Adipocyte (in vitro differentiated cells): ENCODE measurements around the gene IP6K3.
A peak's percentile ranks its signal among the peaks of the same experiment; 100 is the strongest.

ENCODE experiments used
- DNase-seq: peaks from one replicate; pipeline ENCODE4 v3.0.0-alpha.2; 2015; ENCODE audit warnings: low read depth
- H3K27me3 ChIP-seq: replicated peaks from 2 replicates; pipeline ENCODE4 v1.7.0; 2013; ENCODE audit warnings: mild to moderate bottlenecking, low read length, moderate library complexity; ENCODE audit not compliant: control insufficient read depth, insufficient read depth
- H3K36me3 ChIP-seq: 2 replicates; pipeline ENCODE4 v1.7.0; 2013; ENCODE audit warnings: low read length, mild to moderate bottlenecking, moderate library complexity; ENCODE audit not compliant: control insufficient read depth, insufficient read depth, severe bottlenecking
- H3K4me1 ChIP-seq: 2 replicates; pipeline ENCODE4 v1.7.0; 2013; ENCODE audit warnings: mild to moderate bottlenecking, low read length, moderate library complexity; ENCODE audit not compliant: control insufficient read depth, insufficient read depth
- H3K4me3 ChIP-seq: 2 replicates; pipeline ENCODE4 v1.7.0; 2013; ENCODE audit warnings: mild to moderate bottlenecking, low read length, moderate library complexity
- H3K9ac ChIP-seq: 2 replicates; pipeline ENCODE4 v1.7.0; 2013; ENCODE audit warnings: mild to moderate bottlenecking, low read length, moderate library complexity
- H3K9me3 ChIP-seq: 2 replicates; pipeline ENCODE4 v1.7.0; 2013; ENCODE audit warnings: mild to moderate bottlenecking, low read length, moderate library complexity; ENCODE audit not compliant: control insufficient read depth

Gene IP6K3

DNA sequence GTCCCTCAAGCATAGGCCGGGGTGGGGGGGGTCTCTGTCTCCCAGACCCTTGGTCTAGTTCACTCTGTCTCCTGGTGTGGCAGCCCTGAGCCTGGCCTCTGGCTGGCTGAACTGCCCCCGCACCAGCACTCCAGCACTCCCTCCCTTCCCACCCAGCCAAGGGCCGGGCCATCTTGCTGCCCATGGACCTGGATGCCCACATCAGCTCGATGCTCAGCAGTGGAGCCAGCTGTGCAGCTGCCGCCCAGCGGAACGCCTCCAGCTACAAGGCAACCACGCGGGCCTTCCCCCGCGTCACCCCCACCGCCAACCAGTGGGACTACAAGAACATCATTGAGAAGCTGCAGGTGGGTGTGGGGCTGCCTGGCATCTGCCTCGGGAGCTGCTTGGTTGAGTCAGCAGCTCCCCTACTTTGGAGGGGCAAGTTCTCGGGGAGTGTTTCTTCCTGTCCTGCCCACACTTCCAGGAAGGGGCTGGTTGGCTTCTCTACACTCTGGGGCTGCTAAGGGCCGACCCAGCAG, 63.6 kb downstream of the IP6K3 start:
- Histone ChIP-seq H3K27me3 (no peaks in the 10 kb centered on the region), H3K4me1 (peaks cover 8% of the 10 kb centered on the region), H3K9me3 (no peaks in the 10 kb centered on the region), H3K36me3 (peaks cover 51% of the 10 kb centered on the region), H3K4me3 (no peak overlapping the region), H3K9ac (no peak overlapping the region)
- no peak for DNase-seq

DNA sequence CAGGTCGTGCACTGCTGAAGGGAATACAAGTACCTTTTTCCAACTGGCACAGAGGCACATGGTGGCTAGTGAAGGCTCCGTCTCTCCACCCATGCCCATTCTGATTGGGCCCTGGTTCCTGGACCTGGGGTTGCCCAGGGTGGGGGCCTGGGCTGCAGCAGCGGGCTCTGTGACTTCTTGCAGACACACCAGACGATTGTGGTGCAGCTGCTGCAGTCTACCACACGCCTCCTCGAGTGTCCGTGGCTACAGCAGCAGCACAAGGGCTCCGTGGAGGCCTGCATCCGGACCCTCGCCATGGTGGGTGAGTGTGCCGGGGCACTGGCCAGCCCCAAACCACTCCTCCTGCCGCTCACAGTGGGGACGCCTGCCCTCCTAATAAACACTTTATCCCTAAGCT, 64.4 kb downstream of the IP6K3 start:
- Histone ChIP-seq H3K4me3 (no peak overlapping the region), H3K9me3 (no peaks in the 10 kb centered on the region), H3K4me1 (peaks cover 12% of the 10 kb centered on the region), H3K27me3 (no peaks in the 10 kb centered on the region), H3K36me3 (peaks cover 54% of the 10 kb centered on the region), H3K9ac (no peak overlapping the region)
- DNase-seq, result no peak

DNA sequence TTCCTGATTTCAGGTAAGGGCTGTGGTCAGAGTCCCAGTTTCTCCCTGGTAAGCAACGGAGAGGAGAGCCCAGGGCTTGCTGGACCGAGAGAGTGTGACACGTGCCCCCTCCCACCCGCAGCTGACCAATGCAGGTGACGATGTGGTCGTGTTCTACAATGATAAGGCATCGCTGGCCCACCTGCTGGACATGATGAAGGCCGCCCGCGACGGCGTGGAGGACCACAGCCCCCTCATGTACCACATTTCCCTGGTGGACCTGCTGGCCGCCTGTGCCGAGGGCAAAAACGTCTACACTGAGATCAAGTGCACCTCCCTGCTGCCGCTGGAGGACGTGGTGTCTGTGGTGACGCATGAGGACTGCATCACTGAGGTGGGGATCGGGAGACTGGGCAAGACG, 66.9 kb downstream of the IP6K3 start:
- DNase-seq, result no peak
- Histone ChIP-seq H3K9me3 (no peaks in the 10 kb centered on the region), H3K36me3 (peaks cover 40% of the 10 kb centered on the region), H3K27me3 (no peaks in the 10 kb centered on the region), H3K9ac (no peak overlapping the region), H3K4me1 (peaks cover 36% of the 10 kb centered on the region), H3K4me3 (no peak overlapping the region)

DNA sequence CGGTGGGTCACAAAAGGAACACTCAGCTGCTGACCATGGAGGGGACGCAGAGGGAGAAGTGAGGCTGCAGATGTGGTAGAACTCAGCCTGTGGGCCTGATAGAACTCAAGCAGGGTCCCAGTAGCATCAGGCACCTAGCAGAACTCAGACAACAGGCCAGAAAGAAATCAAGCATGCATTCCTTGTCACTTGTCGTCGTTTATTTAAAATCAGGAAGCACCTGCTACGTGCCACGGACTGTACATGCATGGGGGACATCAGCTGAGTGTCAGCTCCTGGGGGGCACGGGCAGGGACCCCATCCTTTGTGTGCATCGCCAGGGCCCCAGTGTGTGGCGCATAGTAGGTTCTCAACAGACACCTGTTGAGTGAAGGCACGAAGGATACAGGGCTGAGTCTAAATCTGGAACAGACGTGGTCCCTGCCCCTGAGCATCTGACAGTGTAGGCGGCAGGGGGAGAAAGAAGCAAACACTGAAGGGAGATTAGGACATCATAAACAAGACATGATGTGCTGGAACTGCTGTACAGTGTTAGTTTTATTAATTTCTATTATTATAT, 67.7 kb downstream of the IP6K3 start:
- Histone ChIP-seq H3K9me3 (no peaks in the 10 kb centered on the region), H3K9ac (no peak overlapping the region), H3K36me3 (peaks cover 33% of the 10 kb centered on the region)

DNA sequence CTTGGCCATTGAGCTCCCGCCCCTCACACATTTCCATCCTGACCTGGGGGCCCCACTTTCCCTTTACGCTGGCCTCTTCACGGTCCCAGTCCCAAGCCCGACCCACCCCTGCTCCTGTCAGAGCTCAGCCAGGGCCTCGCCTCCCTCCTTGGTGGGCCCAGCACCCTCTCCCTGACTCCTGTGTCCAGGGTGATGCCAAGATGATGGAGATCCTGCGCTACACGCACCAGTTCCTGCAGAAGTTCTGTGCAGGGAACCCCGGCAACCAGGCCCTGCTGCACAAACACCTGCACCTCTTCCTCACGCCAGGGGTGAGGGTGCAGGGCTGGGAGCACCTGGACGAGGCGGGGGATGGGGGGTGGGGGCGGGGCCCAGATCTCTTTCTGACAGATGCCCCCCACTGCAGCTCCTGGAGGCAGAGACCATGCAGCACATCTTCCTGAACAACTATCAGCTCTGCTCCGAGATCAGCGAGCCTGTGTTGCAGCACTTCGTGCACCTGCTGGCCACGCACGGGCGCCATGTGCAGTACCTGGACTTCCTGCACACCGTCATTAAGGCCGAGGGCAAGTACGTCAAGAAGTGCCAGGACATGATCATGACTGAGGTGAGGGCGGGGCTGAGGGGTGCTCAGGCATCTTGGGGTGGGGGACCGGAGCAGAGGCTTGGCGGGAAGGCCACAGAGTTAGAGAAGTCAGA, 68.3 kb downstream of the IP6K3 start:
- DNase-seq, result no peak
- no peak overlapping the region for H3K9ac ChIP-seq
- H3K9me3 ChIP-seq, result no peaks in the 10 kb centered on the region

More for the DNA sequence above, 67.7 kb downstream of the IP6K3 start:
- H3K27me3 ChIP-seq, result no peaks in the 10 kb centered on the region
- H3K4me3 ChIP-seq, result no peak overlapping the region
- H3K4me1 ChIP-seq, result peaks cover 42% of the 10 kb centered on the region
- DNase-seq, result no peak

DNA sequence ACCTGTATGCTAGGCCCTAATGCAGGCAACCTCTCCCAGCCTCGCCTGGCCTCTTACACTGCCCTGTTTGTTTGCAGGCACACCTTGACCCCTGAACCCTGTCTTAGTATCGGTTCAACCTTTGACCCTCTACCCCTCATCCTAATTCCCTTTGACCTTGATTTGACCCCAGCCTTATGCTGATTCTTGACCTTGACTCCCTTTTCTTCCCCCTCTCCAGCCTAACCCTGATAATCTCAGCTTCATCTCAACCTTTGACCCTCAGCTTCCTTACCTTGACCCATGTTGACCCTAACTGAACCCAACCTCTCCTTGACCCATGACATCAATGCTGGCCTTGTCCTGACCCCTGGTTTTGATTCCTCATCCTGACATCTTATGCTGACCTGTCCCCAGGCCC, 69.0 kb downstream of the IP6K3 start:
- DNase-seq, result no peak
- no peaks in the 10 kb centered on the region for H3K27me3 ChIP-seq
- H3K4me3 ChIP-seq, result no peak overlapping the region
- H3K9ac ChIP-seq, result no peak overlapping the region
- H3K9me3 ChIP-seq, result no peaks in the 10 kb centered on the region
- peaks cover 28% of the 10 kb centered on the region for H3K36me3 ChIP-seq
- peaks cover 45% of the 10 kb centered on the region for H3K4me1 ChIP-seq

More for the DNA sequence above, 68.3 kb downstream of the IP6K3 start:
- peaks cover 42% of the 10 kb centered on the region for H3K4me1 ChIP-seq
- no peak overlapping the region for H3K4me3 ChIP-seq
- peaks cover 29% of the 10 kb centered on the region for H3K36me3 ChIP-seq
- H3K27me3 ChIP-seq, result no peaks in the 10 kb centered on the region

DNA sequence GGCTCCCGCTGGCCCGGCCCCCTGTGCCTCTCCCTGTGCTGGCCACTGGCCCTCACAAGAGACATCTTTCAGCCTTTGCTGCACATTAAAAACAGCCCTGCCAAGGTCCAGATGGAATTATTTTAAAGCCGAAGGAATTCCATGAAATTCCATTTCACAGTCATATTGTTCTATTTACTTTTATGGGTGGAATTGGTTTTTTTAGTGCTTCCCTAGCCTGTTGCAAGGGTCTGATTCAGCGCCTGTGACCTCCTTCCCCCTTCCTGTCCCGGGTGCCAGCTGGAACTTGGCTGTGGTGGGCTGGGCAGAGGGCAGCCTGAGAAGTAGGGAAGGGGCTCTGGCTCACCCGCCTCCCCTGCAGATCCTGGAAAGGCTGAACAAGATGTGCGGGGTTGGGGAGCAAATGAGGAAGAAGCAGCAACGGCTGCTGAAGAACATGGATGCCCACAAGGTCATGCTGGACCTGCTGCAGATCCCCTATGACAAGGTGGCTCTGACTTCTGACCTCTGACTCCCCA, 69.5 kb downstream of the IP6K3 start:
- no peaks in the 10 kb centered on the region for H3K27me3 ChIP-seq
- H3K9ac ChIP-seq, result peak overlapping the region; percentile 45
- peaks cover 45% of the 10 kb centered on the region for H3K4me1 ChIP-seq
- DNase-seq, result peak; percentile 77
- no peaks in the 10 kb centered on the region for H3K9me3 ChIP-seq
- peaks cover 28% of the 10 kb centered on the region for H3K36me3 ChIP-seq
- no peak overlapping the region for H3K4me3 ChIP-seq

DNA sequence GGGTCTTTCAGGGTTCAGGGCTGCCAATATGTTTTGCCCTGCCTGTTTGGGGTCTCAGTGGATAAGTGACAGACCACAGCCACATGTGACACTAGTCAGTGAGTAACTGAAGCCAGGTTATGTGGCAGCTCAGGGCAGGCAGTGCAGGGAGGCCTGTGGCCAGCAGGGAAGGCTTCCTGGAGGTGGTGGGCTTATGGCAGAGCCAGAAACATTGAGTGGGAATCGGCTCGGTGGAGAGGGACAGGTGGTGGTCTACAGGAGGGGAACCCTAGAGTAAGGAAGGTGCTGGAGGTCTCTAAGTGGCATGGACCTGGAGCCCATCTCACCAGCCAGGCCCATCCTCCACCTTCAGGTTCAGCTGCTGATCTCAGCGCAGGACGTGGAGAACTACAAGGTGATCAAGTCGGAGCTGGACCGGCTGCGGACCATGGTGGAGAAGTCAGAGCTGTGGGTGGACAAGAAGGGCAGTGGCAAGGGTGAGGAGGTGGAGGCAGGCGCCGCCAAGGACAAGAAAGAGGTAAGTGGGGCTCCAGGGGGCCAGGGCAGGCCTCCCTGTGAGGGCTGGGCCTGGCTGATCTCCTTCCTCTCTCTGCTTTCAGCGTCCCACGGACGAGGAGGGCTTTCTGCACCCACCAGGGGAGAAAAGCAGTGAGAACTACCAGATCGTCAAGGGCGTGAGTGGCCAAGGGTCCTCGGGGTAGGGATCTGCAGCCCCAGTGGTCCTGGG, 70.1 kb downstream of the IP6K3 start:
- Histone ChIP-seq H3K27me3 (no peaks in the 10 kb centered on the region), H3K4me3 (no peak overlapping the region), H3K4me1 (peaks cover 45% of the 10 kb centered on the region), H3K9ac (peak overlapping the region; percentile 45), H3K36me3 (peaks cover 27% of the 10 kb centered on the region), H3K9me3 (no peaks in the 10 kb centered on the region)
- DNase-seq, result no peak

DNA sequence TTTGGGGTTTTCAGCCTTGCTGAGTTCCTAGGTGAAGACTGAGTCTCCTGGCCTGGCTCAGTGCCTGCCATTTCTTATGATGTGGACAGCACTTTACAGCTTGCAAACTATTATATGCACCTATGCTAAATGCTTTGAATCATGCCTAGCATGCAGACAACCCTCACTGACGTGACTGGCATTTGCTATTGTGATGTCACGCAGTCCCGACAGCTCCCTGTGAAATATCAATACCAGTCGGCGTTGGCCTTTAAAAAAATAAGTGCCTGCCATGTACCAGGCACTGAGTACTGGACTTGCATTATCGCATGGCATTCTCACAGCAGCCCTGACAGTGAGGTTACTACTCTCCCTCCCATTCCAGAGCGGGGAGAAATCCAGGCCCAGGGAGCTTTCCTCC, 70.7 kb downstream of the IP6K3 start:
- no peak for DNase-seq
- Histone ChIP-seq H3K4me3 (no peak overlapping the region), H3K36me3 (peaks cover 21% of the 10 kb centered on the region), H3K9ac (peak overlapping the region; percentile 45), H3K27me3 (no peaks in the 10 kb centered on the region), H3K9me3 (no peaks in the 10 kb centered on the region), H3K4me1 (peaks cover 45% of the 10 kb centered on the region)

DNA sequence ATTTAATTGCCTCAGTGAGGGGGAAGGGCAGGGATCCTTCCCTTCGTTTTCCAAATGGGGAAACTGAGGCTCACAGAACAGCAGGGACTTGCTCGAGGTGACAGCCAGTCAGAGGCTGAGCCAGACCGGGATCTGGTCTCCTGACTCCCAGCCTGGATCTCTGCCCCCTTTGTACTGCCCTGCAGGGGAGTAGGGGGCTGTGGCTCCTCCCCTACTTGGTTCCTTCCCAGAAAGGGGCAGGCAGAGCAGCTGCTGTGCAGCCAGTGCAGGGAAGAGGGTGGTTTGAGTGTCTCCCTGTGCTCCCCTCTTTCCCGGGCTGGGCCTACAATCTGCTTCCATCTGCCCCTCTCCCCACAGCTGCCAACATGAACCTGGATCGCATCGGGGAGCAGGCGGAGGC, 72.9 kb downstream of the IP6K3 start:
- Histone ChIP-seq H3K4me3 (no peak overlapping the region), H3K4me1 (peaks cover 45% of the 10 kb centered on the region), H3K9ac (peak overlapping the region; percentile 6), H3K27me3 (no peaks in the 10 kb centered on the region), H3K36me3 (peaks cover 10% of the 10 kb centered on the region), H3K9me3 (no peaks in the 10 kb centered on the region)
- DNase-seq, result no peak

DNA sequence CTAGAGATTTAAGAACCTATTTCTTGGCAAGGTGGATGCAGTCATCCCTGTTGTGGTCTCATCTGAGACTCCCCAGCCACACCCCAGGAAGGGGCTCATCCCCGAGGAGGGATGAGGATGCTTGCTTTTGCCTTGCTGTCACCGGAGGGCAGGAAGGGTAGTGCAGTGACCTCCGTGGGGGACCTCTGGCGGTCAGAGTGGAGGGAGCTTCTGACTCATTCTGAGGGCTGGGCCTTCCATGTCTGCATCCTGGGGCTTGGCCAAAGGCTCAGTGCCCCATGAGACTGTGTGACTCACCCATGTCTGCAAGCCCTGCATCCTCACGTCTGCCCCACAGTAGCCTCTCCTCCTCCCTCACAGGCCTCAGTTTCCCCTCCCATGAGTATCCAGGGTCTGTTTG, 73.9 kb downstream of the IP6K3 start:
- Histone ChIP-seq H3K36me3 (peaks cover 12% of the 10 kb centered on the region), H3K4me3 (no peak overlapping the region), H3K9ac (no peak overlapping the region), H3K4me1 (peaks cover 45% of the 10 kb centered on the region), H3K27me3 (no peaks in the 10 kb centered on the region), H3K9me3 (no peaks in the 10 kb centered on the region)
- peak; percentile 97 for DNase-seq
